HG03095 (cell line): ENCODE data around the gene CBLL2.
"Not testable (repeated sequence)": the region's sequence is repeated elsewhere in the genome, so short reads cannot be mapped to it uniquely, and the experiment has no call there.

Experiments
- ATAC-seq: cut with Tn5 transposase; IDR thresholded peaks from one replicate; pipeline ENCODE4 v1.9.1; 2021; ENCODE audit warnings: moderate library complexity; ENCODE audit not compliant: unreplicated experiment

The CBLL2 gene, protein sequence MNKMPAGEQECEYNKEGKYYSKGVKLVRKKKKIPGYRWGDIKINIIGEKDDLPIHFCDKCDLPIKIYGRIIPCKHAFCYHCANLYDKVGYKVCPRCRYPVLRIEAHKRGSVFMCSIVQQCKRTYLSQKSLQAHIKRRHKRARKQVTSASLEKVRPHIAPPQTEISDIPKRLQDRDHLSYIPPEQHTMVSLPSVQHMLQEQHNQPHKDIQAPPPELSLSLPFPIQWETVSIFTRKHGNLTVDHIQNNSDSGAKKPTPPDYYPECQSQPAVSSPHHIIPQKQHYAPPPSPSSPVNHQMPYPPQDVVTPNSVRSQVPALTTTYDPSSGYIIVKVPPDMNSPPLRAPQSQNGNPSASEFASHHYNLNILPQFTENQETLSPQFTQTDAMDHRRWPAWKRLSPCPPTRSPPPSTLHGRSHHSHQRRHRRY

DNA sequence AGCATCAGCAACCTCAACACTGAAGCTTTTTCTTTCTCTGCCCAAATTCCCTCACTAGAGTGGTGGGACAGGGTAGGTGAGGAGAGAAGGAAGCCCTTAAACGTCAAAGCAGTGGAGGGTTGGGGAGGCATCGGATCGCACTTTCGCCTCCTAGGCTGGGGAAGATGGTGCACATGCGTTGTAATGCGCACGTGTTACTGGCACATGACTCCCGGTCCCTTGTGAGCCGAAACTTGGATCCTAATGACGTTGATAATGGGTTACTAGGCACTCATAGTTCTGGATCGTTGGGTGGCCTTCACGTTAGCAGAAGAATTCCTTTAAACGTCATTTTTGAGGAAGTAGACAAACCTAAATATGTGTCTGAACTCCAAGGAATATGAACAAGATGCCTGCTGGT is at the start of gene CBLL2:
Gene CBLL2, plus strand, starts transcription at position 301 of the 400 bp plus-strand sequence. Its CDS starts 79 bp downstream, at position 380.
- no peak for ATAC-seq

GRCh38 chrX:22234380-22234779 is 38.3 kb upstream of the CBLL2 start:
- ATAC-seq = no peak

- ATAC-seq = no peak
Measured at GRCh38 chrX:22237479-22237878, 35.2 kb upstream of the CBLL2 start.

- ATAC-seq = no peak
Measured at GRCh38 chrX:22246620-22247019, 26.1 kb upstream of the CBLL2 start.

- no peak for ATAC-seq
Measured at GRCh38 chrX:22247169-22247568, 25.5 kb upstream of the CBLL2 start.

- no peak for ATAC-seq
Measured at GRCh38 chrX:22248401-22248800, 24.3 kb upstream of the CBLL2 start.

GRCh38 chrX:22249371-22249770 is 23.3 kb upstream of the CBLL2 start:
- no peak for ATAC-seq

GRCh38 chrX:22268706-22269105 is 4.0 kb upstream of the CBLL2 start:
- no peak for ATAC-seq

DNA sequence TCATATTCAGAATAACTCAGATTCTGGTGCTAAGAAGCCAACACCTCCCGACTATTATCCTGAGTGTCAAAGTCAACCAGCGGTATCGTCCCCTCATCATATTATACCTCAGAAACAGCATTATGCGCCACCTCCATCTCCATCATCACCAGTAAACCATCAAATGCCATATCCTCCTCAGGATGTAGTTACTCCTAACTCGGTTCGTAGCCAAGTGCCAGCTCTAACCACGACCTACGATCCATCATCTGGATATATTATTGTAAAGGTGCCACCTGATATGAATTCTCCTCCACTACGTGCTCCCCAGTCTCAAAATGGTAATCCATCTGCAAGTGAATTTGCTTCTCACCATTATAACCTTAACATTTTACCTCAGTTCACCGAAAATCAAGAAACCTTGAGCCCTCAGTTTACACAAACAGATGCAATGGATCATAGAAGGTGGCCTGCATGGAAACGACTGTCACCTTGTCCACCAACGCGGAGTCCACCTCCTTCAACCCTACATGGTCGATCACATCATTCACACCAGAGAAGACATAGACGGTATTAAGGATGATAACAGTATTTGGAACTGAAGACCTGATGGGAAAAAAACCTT is 1.1 kb downstream of the CBLL2 start:
- no peak for ATAC-seq

DNA sequence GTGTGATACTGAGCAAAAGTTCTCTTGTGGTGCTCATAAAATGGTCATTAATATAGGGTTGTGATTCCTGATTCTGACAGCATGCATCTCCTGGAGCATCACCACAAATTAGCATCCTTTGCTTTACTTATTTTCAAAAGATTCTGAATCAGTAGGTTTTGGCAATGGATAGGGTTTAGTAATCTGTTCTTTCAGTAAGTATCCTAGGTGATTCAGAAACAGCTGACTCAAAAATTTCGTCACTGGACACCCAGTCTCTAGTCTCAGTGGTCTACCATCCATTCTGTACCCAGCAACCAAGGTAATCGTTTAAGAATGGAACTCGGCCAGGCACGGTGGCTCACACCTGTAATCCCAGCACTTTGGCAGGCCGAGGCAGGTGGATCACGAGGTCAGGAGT is 4.1 kb downstream of the CBLL2 start:
- no peak for ATAC-seq

- ATAC-seq = no peak
Measured at GRCh38 chrX:22278375-22278774, 5.7 kb downstream of the CBLL2 start.

DNA sequence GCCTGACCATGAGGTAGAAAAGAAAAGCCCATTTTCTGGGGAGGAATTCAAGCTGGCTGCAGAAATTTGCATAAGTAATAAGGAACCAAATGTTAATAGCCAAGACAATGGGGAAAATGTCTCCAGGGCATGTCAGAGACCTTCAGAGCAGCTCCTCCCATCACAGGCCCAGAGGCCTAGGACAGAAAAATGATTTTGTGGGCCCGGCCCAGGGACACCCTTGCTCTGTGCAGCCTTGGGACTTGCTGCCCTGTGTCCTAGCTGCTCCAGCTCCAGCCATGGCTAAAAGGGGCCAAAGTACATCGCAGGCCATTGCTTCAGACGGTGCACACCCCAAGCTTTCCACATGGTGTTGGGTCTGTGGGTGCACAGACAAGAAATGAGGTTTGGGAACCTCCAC is 16.5 kb downstream of the CBLL2 start:
- ATAC-seq = not testable (repeated sequence)

DNA sequence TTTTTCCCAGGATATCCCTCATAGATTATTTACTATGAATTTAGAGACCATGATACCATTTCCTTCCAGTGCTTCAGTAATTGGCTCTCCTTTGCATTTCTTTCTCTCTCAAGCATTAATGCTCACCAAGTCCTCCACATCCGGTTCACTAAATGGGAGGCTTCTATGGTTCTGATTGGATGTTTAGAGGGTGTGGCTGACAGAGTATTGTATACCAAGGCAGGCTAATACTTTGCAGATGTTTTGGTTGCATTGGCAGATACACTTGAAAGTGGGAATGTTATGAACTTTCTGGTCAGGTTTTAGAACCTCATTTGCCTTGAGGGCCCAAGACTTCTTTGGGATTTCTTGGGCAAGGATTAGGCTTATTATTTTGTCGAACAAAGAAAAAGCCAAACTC is 24.2 kb downstream of the CBLL2 start:
- ATAC-seq = no peak

DNA sequence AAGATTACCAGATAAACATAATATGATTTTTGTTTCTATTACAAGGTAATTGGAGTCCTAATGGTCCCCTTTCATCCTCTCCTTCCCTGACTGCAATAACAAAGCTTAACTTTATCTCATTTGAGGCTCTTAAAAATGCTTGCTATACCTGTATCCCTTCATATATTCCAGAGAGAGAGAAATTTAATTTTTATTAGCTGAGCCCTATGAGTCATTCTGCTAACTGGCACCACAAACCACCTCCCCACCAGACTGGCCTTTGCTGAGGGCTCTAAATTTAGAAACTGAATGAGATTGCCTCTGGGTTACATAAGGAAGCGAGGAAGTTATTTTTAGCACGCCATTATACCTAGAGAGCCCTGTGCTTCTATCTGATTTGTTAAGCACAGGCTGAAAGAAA is 27.4 kb downstream of the CBLL2 start:
- ATAC-seq = peak; percentile 57

DNA sequence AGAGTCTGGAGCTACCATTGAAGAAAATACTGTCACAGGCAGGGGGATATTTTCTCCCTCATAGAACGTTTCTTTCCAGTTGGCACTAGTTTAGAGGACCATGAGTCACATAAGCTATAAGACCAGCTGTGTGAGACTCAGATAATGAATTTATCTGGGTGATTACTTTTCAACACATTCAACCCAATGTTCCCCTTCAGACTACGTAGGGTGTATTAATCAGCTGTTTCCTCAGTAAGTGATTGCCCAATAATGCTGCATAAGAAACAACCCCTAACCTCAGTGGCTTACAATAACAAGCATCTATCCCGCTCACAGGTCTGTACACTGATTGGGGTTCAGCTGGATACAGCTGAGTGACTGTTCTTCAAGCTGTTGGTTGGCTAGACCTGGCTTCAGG is 38.1 kb downstream of the CBLL2 start:
- ATAC-seq = no peak

GRCh38 chrX:22313766-22314165 is 41.1 kb downstream of the CBLL2 start:
- no peak for ATAC-seq

DNA sequence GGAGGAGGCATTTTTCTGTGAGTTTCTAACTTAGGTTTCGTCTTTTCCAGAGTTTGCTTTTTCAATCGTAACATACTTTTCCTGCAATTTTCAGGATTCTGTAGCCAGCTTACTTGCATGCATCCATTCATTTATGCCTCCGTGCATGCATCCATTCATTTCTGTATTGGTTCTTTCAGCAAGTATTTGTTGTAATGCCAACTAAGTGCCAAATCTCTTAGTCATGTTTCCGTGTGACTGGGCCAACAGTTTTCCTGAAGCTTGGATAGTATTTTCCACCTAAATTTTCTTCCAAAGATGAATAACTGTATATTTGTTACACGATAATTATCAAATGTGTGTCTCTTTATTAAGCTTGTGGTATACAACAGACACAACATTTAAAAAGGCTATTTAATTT is 41.5 kb downstream of the CBLL2 start:
- ATAC-seq = no peak

DNA sequence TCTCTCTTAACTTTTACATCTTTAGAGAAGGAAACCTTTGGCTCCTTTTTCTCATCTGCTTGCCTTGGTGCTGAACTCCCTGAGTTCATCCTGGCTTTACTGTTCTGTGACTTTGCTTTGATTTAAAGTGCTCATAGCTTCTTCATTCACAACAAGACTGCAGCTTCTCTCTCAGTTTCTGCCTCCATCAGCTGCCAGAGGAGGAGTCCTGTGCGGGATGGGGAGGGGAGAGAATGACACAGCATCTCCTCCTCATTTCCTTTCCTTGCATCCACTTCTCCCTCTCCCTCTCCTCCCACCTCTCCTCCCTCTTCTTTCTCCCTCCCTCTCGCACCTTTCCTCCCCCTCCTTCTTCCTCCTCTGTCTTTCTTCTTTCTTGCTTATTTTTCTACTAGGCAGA is 42.0 kb downstream of the CBLL2 start:
- ATAC-seq = no peak

- ATAC-seq = no peak
Measured at GRCh38 chrX:22315151-22315550, 42.4 kb downstream of the CBLL2 start.

- ATAC-seq = no peak
Measured at GRCh38 chrX:22320236-22320873, 47.6 kb downstream of the CBLL2 start.

- ATAC-seq = no peak
Measured at GRCh38 chrX:22323541-22323940, 50.8 kb downstream of the CBLL2 start.
